ENCODE data around the gene PACS2. TPM values are rescaled to one million over a fixed set of nuclear protein-coding genes. Genes with fewer than 3 reads are reported as not detected.

PACS2 gene
- total RNA-seq, 1 experiment from 2014 or later: 43.3 TPM

GRCh38 chr14:105350450-105351244 lies 36.1 kb downstream of the PACS2 start:
- H3K4me1 ChIP-seq (replicated peaks; ENCODE audit: insufficient read depth): no peaks in the 10 kb centered on the region
- no peaks in the 10 kb centered on the region for H3K27me3 ChIP-seq (ENCODE audit: insufficient read depth, low read depth)
- DNase-seq: no peak
- no peak for TF ChIP-seq EZH2 (IDR thresholded peaks at IDR 0.05; ENCODE audit: low read depth)
- TF ChIP-seq, protein P1, sequence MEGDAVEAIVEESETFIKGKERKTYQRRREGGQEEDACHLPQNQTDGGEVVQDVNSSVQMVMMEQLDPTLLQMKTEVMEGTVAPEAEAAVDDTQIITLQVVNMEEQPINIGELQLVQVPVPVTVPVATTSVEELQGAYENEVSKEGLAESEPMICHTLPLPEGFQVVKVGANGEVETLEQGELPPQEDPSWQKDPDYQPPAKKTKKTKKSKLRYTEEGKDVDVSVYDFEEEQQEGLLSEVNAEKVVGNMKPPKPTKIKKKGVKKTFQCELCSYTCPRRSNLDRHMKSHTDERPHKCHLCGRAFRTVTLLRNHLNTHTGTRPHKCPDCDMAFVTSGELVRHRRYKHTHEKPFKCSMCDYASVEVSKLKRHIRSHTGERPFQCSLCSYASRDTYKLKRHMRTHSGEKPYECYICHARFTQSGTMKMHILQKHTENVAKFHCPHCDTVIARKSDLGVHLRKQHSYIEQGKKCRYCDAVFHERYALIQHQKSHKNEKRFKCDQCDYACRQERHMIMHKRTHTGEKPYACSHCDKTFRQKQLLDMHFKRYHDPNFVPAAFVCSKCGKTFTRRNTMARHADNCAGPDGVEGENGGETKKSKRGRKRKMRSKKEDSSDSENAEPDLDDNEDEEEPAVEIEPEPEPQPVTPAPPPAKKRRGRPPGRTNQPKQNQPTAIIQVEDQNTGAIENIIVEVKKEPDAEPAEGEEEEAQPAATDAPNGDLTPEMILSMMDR (conservative IDR thresholded peaks at IDR 0.05): no peak
- H2AFZ ChIP-seq: no peak overlapping the region
- no peak overlapping the region for H3K4me3 ChIP-seq
- BruUV-seq (replicated peaks): no TSS peak
- POLR2A ChIA-PET (ENCODE audit: unreplicated experiment): no interaction called here
- no peak overlapping the region for H3K27ac ChIP-seq
- intact Hi-C loops (cut with micrococcal nuclease; ENCODE audit: unreplicated experiment): loop anchor here (5.0 kb wide), 2 partner anchors 148 to 683 kb away; no protein-coding TSS in a partner anchor
- CTCF ChIA-PET: no interaction called here
- H4K20me1 ChIP-seq (ENCODE audit: insufficient read depth): no peaks in the 10 kb centered on the region
- H3K9me2 ChIP-seq (ENCODE audit: insufficient read depth): no peaks in the 10 kb centered on the region
- H3K79me2 ChIP-seq (ENCODE audit: low read depth): no peaks in the 10 kb centered on the region
- no peaks in the 10 kb centered on the region for H3K36me3 ChIP-seq (ENCODE audit: low read depth)
- H3K4me2 ChIP-seq: no peak overlapping the region
- H3K9me3 ChIP-seq (ENCODE audit: insufficient read depth, low read depth): no peaks in the 10 kb centered on the region
- peaks cover 10% of the 10 kb centered on the region for H3F3A ChIP-seq (ENCODE audit: insufficient read depth, low read depth)

DNA sequence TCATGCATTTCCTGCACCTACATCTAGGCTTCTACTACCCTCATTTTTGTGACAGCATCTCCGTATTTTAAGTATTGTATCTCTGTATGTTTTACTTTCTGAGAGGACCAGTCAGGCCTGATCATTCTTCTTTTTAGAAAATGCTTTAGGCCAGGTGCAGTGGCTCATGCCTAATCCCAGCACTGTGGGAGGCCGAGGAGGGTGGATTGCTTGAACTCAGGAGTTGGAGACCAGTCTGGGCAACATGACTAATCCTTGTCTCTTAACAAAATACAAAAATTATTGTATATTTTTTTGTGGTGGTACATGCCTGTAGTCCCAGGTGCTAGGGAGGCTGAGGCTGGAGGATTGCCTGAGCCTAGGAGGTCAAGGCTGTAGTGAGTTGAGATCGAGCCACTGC lies 36.9 kb downstream of the PACS2 start:
- Histone ChIP-seq H3K4me3 (no peak overlapping the region), H3K27me3 (ENCODE audit: insufficient read depth, low read depth) (no peaks in the 10 kb centered on the region), H3K9me3 (ENCODE audit: insufficient read depth, low read depth) (no peaks in the 10 kb centered on the region), H3K9me2 (ENCODE audit: insufficient read depth) (no peaks in the 10 kb centered on the region), H3K27ac (no peak overlapping the region), H4K20me1 (ENCODE audit: insufficient read depth) (no peaks in the 10 kb centered on the region), H3K4me2 (no peak overlapping the region), H2AFZ (no peak overlapping the region), H3F3A (ENCODE audit: insufficient read depth, low read depth) (peaks cover 10% of the 10 kb centered on the region), H3K36me3 (ENCODE audit: low read depth) (no peaks in the 10 kb centered on the region), H3K79me2 (ENCODE audit: low read depth) (no peaks in the 10 kb centered on the region), H3K4me1 (replicated peaks; ENCODE audit: insufficient read depth) (no peaks in the 10 kb centered on the region)
- no peak for DNase-seq
- BruUV-seq (replicated peaks): no TSS peak
- intact Hi-C loops (cut with micrococcal nuclease; ENCODE audit: unreplicated experiment): loop anchor here (5.0 kb wide), 2 partner anchors 149 to 684 kb away; no protein-coding TSS in a partner anchor
- TF ChIP-seq, protein P1 (conservative IDR thresholded peaks at IDR 0.05): no peak
- no peak for TF ChIP-seq EZH2 (IDR thresholded peaks at IDR 0.05; ENCODE audit: low read depth)
- ChIA-PET CTCF (no interaction called here), POLR2A (ENCODE audit: unreplicated experiment) (no interaction called here)

DNA sequence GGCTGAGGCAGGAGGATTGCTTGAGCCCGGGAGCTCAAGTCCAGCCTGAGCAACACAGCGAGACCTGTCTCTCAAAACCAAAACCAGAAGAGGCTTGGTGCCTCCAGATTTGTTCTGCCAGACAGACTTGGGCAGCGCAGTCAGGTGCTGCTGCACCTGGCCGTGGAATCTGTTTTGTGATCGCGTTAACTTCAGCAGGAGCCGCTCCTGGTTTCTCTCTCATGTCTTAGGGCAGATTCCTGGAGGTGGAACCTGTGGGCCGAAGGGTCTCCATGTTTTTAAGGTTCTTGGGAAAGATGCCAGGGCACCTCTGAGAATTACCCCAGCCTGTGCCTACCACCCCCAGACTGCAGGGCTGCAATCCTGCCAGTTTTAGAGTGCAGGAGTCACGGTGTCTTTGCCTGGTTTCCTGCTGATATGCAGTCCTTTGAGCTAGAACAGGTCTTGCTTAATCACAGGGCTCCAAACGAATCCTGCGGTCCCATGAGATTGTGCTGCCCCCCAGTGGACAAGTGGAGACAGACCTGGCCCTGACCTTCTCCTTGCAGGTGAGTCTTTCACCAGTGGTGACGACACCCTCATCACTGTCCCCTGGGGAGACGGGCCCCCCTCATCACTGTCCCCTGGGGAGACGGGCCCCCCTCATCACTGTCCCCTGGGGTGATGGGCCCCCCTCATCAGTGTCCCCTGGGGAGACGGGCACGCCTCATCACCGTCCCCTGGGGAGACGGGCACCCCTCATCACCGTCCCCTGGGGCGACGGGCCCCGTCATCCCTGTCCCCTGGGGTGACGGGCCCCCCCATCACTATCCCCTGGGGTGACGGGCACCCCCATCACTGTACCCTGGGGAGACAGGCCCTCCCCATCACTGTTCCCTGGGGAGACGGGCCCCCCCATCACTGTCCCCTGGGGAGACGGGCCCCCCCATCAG lies 37.6 kb downstream of the PACS2 start:
- Histone ChIP-seq H3F3A (ENCODE audit: insufficient read depth, low read depth) (peaks cover 10% of the 10 kb centered on the region), H2AFZ (no peak overlapping the region), H3K79me2 (ENCODE audit: low read depth) (no peaks in the 10 kb centered on the region), H3K9me3 (ENCODE audit: insufficient read depth, low read depth) (no peaks in the 10 kb centered on the region), H3K4me1 (replicated peaks; ENCODE audit: insufficient read depth) (no peaks in the 10 kb centered on the region), H3K4me2 (no peak overlapping the region), H3K9me2 (ENCODE audit: insufficient read depth) (no peaks in the 10 kb centered on the region), H3K27me3 (ENCODE audit: insufficient read depth, low read depth) (no peaks in the 10 kb centered on the region), H3K36me3 (ENCODE audit: low read depth) (no peaks in the 10 kb centered on the region), H3K27ac (no peak overlapping the region), H4K20me1 (ENCODE audit: insufficient read depth) (no peaks in the 10 kb centered on the region), H3K4me3 (no peak overlapping the region)
- no TSS peak for BruUV-seq (replicated peaks)
- peak; percentile 79 to 83 for DNase-seq
- intact Hi-C loops (cut with micrococcal nuclease; ENCODE audit: unreplicated experiment): loop anchor here (2.0 to 5.0 kb wide), 3 partner anchors 150 to 685 kb away; no protein-coding TSS in a partner anchor
- no peak for TF ChIP-seq EZH2 (IDR thresholded peaks at IDR 0.05; ENCODE audit: low read depth)
- TF ChIP-seq, protein P1 (conservative IDR thresholded peaks at IDR 0.05): peak; percentile 85
- CTCF ChIA-PET: no interaction called here
- POLR2A ChIA-PET (ENCODE audit: unreplicated experiment): no interaction called here

All from PC-9 (cell line).